VCaP (cell line): ENCODE data around the gene IFNGR2.
"Not testable (repeated sequence)": the region's sequence is repeated elsewhere in the genome, so short reads cannot be mapped to it uniquely, and the experiment has no call there.

Experiments
- H3K27ac ChIP-seq: fragments of 450-650 bp; 2 replicates; pipeline ENCODE4 v1.5.1; 2017
- CTCF ChIP-seq: fragments of 450-650 bp; conservative IDR thresholded peaks from 2 replicates; pipeline ENCODE4 v1.5.1; 2017; ENCODE audit warnings: mild to moderate bottlenecking, moderate library complexity

Gene IFNGR2

GRCh38 chr21:33449616-33450015 is 46.4 kb downstream of the IFNGR2 start:
- no peak for TF ChIP-seq CTCF
- peak overlapping the region; percentile 76 for H3K27ac ChIP-seq

- peak overlapping the region; percentile 76 for H3K27ac ChIP-seq
- no peak for TF ChIP-seq CTCF
Measured at GRCh38 chr21:33451634-33452071, 48.4 kb downstream of the IFNGR2 start.

GRCh38 chr21:33452362-33452761 is 49.1 kb downstream of the IFNGR2 start:
- no peak for TF ChIP-seq CTCF
- H3K27ac ChIP-seq, result peak overlapping the region; percentile 76

DNA sequence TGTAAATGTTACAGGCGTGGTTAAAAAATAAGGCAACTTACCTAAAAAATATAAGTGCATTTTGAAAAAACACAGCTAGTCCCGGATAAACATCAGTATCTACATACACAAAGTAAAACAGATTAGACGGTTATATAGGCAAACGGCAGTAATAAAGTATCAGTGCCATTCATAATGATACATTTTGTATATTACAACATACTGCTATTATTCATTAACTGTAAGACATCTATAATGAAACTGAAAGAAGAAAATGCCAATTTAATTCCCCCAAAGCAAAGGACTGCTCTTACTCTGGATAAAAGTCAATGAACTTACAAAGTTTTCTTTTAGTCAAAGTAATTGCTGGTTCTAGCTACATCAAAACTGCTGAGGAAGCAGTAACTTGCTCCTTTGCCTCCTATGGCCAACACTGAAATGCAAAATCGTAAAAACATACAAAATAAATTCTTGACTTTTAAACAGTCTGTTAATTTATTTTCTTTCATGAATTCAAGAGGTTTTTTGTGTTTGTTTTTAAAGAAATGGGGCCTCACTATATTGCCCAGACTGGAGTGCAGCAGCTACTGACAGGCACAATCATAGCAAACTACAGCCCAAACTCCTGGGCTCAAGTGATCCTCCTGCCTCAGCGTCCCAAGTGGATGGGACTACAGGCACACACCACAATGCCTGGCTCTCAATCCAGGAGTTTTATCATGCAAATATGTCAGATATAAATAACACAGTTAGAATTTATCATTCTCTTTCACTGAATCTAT is 52.7 kb downstream of the IFNGR2 start:
- no peak for TF ChIP-seq CTCF
- no peak overlapping the region for H3K27ac ChIP-seq

DNA sequence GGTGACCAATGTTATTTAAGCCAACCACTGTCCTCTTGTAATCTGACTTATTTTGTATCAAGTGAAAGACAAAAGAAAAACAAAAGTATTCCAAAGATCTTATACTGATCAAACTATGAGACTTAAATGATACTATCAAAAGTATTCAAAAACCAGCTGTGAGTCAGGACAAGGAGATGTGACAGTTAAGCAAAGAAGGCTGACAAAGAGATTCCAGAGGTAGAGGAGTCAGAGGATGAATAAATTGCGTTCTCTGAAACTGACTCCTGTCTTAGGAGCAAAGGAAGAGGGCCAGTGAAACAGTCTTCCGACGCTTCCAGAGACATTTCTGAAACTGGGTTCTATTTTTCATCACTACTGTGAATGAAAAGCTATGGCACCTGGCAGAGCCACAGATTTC is 55.6 kb downstream of the IFNGR2 start:
- TF ChIP-seq CTCF, result no peak
- H3K27ac ChIP-seq, result no peak overlapping the region

GRCh38 chr21:33461538-33462250 is 58.5 kb downstream of the IFNGR2 start:
- H3K27ac ChIP-seq, result peak overlapping the region; percentile 18
- no peak for TF ChIP-seq CTCF

- H3K27ac ChIP-seq, result not testable (repeated sequence)
Measured at GRCh38 chr21:33469183-33469582, 66.0 kb downstream of the IFNGR2 start.

DNA sequence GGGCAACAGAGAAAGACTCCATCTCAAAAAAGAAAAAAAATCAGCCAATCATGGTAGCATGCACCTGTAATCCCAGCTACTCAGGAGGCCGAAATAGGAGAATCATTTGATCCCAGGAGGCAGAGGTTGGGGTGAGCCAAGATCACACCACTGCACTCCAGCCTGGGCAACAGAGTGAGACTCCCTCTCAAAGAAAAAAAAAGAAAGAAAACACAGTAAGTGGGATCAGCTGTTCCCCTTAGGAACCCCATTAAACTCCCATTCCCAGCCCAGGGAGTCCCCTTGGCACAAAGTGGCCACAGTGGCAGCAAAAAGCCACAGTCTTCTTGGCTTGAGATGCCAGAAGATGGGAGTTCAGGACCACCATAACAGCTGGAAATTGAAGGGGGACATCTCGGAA is 67.5 kb downstream of the IFNGR2 start:
- no peak for TF ChIP-seq CTCF
- H3K27ac ChIP-seq, result no peak overlapping the region
